Astrocyte of the cerebellum (primary cell): ENCODE data around the gene MGME1.

ENCODE experiments used
- DNase-seq: peaks from one replicate; pipeline ENCODE4 v3.0.0-alpha.2; 2011; ENCODE audit warnings: low read depth
- H3K4me3 ChIP-seq: 2 replicates; pipeline ENCODE4 v1.5.1; 2011; ENCODE audit warnings: mild to moderate bottlenecking, low read depth, low read length, moderate library complexity
- CTCF ChIP-seq: IDR thresholded peaks from 2 replicates; pipeline ENCODE4 v1.5.1; 2012; ENCODE audit warnings: low read length, low read depth, moderate library complexity, mild to moderate bottlenecking; ENCODE audit errors: missing control alignments
- in situ Hi-C: cut with HindIII; loops from 2 replicates; pipeline ENCODE4 v1.10.0; 2017; ENCODE audit warnings: low sequenced_read_pairs

The MGME1 gene

GRCh38 chr20:17968366-17969277, at the start of gene MGME1, which contains the start of gene SNX5:
Gene MGME1 (plus strand): TSS chr20:17969018. CDS start chr20:17969860, 842 bp downstream.
Gene SNX5 (minus strand): TSS chr20:17968794. CDS start chr20:17968425, 369 bp downstream.
- peak within 1 kb of the TSS; percentile 90 for H3K4me3 ChIP-seq
- in situ Hi-C loops, result no loop called here
- peak; percentile 99 for DNase-seq
- no peak for TF ChIP-seq CTCF

- TF ChIP-seq CTCF, result no peak
- DNase-seq, result no peak
- in situ Hi-C loops, result no loop called here
- no peak overlapping the region for H3K4me3 ChIP-seq
Observed at GRCh38 chr20:17919149-17919548, 49.7 kb upstream of the MGME1 start.

- no peak overlapping the region for H3K4me3 ChIP-seq
- DNase-seq, result no peak
- in situ Hi-C loops, result no loop called here
- TF ChIP-seq CTCF, result no peak
Observed at GRCh38 chr20:17921774-17922173, 47.0 kb upstream of the MGME1 start.

GRCh38 chr20:17925141-17925939, 43.5 kb upstream of the MGME1 start:
- H3K4me3 ChIP-seq, result no peak overlapping the region
- in situ Hi-C loops, result no loop called here
- TF ChIP-seq CTCF, result no peak
- DNase-seq, result no peak

- no peak for TF ChIP-seq CTCF
- H3K4me3 ChIP-seq, result no peak overlapping the region
- in situ Hi-C loops, result no loop called here
- DNase-seq, result no peak
Observed at GRCh38 chr20:17925940-17926300, 42.9 kb upstream of the MGME1 start.

GRCh38 chr20:17928211-17928611, 40.6 kb upstream of the MGME1 start:
- no peak for DNase-seq
- H3K4me3 ChIP-seq, result no peak overlapping the region
- TF ChIP-seq CTCF, result no peak
- in situ Hi-C loops, result no loop called here
